ENCODE data around the gene CCDC112.

- TF ChIP-seq POLR2A (IDR thresholded peaks at IDR 0.05; ENCODE audit: extremely low read depth, insufficient read length) (no peak), CTCF (IDR thresholded peaks at IDR 0.05; ENCODE audit: low read depth, low read length) (no peak)
Observed at GRCh38 chr5:115237066-115237465, 59.4 kb downstream of the CCDC112 start.

Measured in NB4 (cell line).